Measurements from ENCODE around the gene IFFO2.
"Not testable (repeated sequence)": the region's sequence is repeated elsewhere in the genome, so short reads cannot be mapped to it uniquely, and the experiment has no call there.

IFFO2 gene

GRCh38 chr1:18871401-18872070 is 84.9 kb downstream of the IFFO2 start:
- TF ChIP-seq CREB5 (CRISPR knock-in tag; IDR thresholded peaks at IDR 0.05; ENCODE audit: low read depth) = no peak
- TF ChIP-seq BACH2 (CRISPR knock-in tag; IDR thresholded peaks at IDR 0.05; ENCODE audit: borderline replicate concordance) = no peak
- TF ChIP-seq TOX (CRISPR knock-in tag; IDR thresholded peaks at IDR 0.05; ENCODE audit: borderline replicate concordance) = no peak
- TF ChIP-seq TSHZ2 (CRISPR knock-in tag; IDR thresholded peaks at IDR 0.05) = no peak
- no peak for TF ChIP-seq PPARA (CRISPR knock-in tag; IDR thresholded peaks at IDR 0.05; ENCODE audit: borderline replicate concordance)
- no peak for TF ChIP-seq CSRNP3 (CRISPR knock-in tag; IDR thresholded peaks at IDR 0.05)
- TF ChIP-seq ISL1 (CRISPR knock-in tag; IDR thresholded peaks at IDR 0.05) = no peak
- TF ChIP-seq ESRRG (CRISPR knock-in tag; IDR thresholded peaks at IDR 0.05) = no peak
- TF ChIP-seq ZNF70 (CRISPR knock-in tag; IDR thresholded peaks at IDR 0.05) = no peak
- no peak for TF ChIP-seq ZFP30 (CRISPR knock-in tag; IDR thresholded peaks at IDR 0.05)
- TF ChIP-seq ZFP3 (CRISPR knock-in tag; IDR thresholded peaks at IDR 0.05) = no peak
- no peak for TF ChIP-seq ZNF565 (CRISPR knock-in tag; conservative IDR thresholded peaks at IDR 0.05; ENCODE audit: low read depth)
- TF ChIP-seq OSR1 (CRISPR knock-in tag; IDR thresholded peaks at IDR 0.05) = no peak
- no peak for TF ChIP-seq GLIS3 (CRISPR knock-in tag; IDR thresholded peaks at IDR 0.05)
- no peak for TF ChIP-seq TCF4 (CRISPR knock-in tag; IDR thresholded peaks at IDR 0.05; ENCODE audit: borderline replicate concordance)
- TF ChIP-seq SNAI2 (CRISPR knock-in tag; IDR thresholded peaks at IDR 0.05) = no peak
- no peak for TF ChIP-seq ZC3H10 (CRISPR knock-in tag; IDR thresholded peaks at IDR 0.05)
- no peak for TF ChIP-seq ARNTL (CRISPR knock-in tag; IDR thresholded peaks at IDR 0.05; ENCODE audit: borderline replicate concordance, low read depth)
- no peak for ATAC-seq

- no peak for ATAC-seq
- no peak for TF ChIP-seq CSDC2 (CRISPR knock-in tag; IDR thresholded peaks at IDR 0.05)
- no peak for TF ChIP-seq ESRRG (CRISPR knock-in tag; IDR thresholded peaks at IDR 0.05)
- TF ChIP-seq ZFP3 (CRISPR knock-in tag; IDR thresholded peaks at IDR 0.05) = no peak
- TF ChIP-seq TSHZ2 (CRISPR knock-in tag; IDR thresholded peaks at IDR 0.05) = no peak
- TF ChIP-seq ZNF70 (CRISPR knock-in tag; IDR thresholded peaks at IDR 0.05) = no peak
- TF ChIP-seq OSR1 (CRISPR knock-in tag; IDR thresholded peaks at IDR 0.05) = no peak
- TF ChIP-seq ZFP30 (CRISPR knock-in tag; IDR thresholded peaks at IDR 0.05) = no peak
- TF ChIP-seq POU6F1 (CRISPR knock-in tag; IDR thresholded peaks at IDR 0.05; ENCODE audit: borderline replicate concordance, low read depth) = no peak
- TF ChIP-seq CREB5 (CRISPR knock-in tag; IDR thresholded peaks at IDR 0.05; ENCODE audit: low read depth) = no peak
- no peak for TF ChIP-seq TOX (CRISPR knock-in tag; IDR thresholded peaks at IDR 0.05; ENCODE audit: borderline replicate concordance)
- no peak for TF ChIP-seq ISL1 (CRISPR knock-in tag; IDR thresholded peaks at IDR 0.05)
Observed at GRCh38 chr1:18870957-18871356, 85.5 kb downstream of the IFFO2 start.

GRCh38 chr1:18870595-18870865 is 85.9 kb downstream of the IFFO2 start:
- not testable (repeated sequence) for ATAC-seq
